HEK293T (cell line): Measurements from ENCODE around the gene EPS8L1.

Source experiments
- CTBP1 ChIP-seq: fragments of 450-650 bp; IDR thresholded peaks from 2 replicates; pipeline ENCODE4 v1.6.1; 2016; ENCODE audit warnings: borderline replicate concordance
- FOXM1 ChIP-seq: fragments of 450-650 bp; IDR thresholded peaks from 2 replicates; pipeline ENCODE4 v1.6.1; 2017; ENCODE audit warnings: mild to moderate bottlenecking, borderline replicate concordance
- LEF1 ChIP-seq: fragments of 450-650 bp; IDR thresholded peaks from 2 replicates; pipeline ENCODE4 v1.6.1; 2017; ENCODE audit warnings: mild to moderate bottlenecking, borderline replicate concordance
- SP1 ChIP-seq: fragments of 450-650 bp; IDR thresholded peaks from 2 replicates; pipeline ENCODE4 v1.6.1; 2017
- SUZ12 ChIP-seq: fragments of 450-650 bp; IDR thresholded peaks from 2 replicates; pipeline ENCODE4 v1.6.1; 2016; ENCODE audit warnings: mild to moderate bottlenecking

- TF ChIP-seq LEF1 (no peak), SP1 (no peak), FOXM1 (no peak), CTBP1 (no peak), SUZ12 (no peak)
Observed at GRCh38 chr19:55044771-55045716, 30.6 kb upstream of the EPS8L1 start.
